HepG2 (cell line): ENCODE measurements around the gene PLPP3.

Source experiments
- CTCF ChIP-seq: sonication (generic); formaldehyde crosslinking; IDR thresholded peaks from 2 replicates; pipeline ENCODE4 v1.5.0; 2020; ENCODE audit warnings: mild to moderate bottlenecking, missing genetic modification reagents, moderate library complexity
- GABPB1 ChIP-seq: IDR thresholded peaks from 2 replicates; pipeline ENCODE4 v1.6.1; 2016; ENCODE audit warnings: mild to moderate bottlenecking, missing genetic modification reagents, moderate library complexity, missing compliant biosample characterization
- KIAA2018 ChIP-seq: sonication (generic); formaldehyde crosslinking; IDR thresholded peaks from 2 replicates; pipeline ENCODE4 v1.5.0; 2020; ENCODE audit warnings: mild to moderate bottlenecking, missing genetic modification reagents, borderline replicate concordance
- NR2C2 ChIP-seq: sonication (generic); formaldehyde crosslinking; IDR thresholded peaks from 2 replicates; pipeline ENCODE4 v1.4.0; 2020; ENCODE audit warnings: missing genetic modification reagents, mild to moderate bottlenecking, moderate library complexity, borderline replicate concordance
- POLR2AphosphoS2 ChIP-seq: IDR thresholded peaks from 2 replicates; pipeline ENCODE4 v1.6.1; 2011; ENCODE audit warnings: low read depth, low read length, improper control_type of control experiment
- RBFOX2 ChIP-seq: fragments of 200-400 bp; formaldehyde crosslinking; IDR thresholded peaks from 2 replicates; pipeline ENCODE4 v1.6.1; 2017; ENCODE audit warnings: low read depth, mild to moderate bottlenecking, low read length
- SALL1 ChIP-seq: sonication (generic); formaldehyde crosslinking; IDR thresholded peaks from 2 replicates; pipeline ENCODE4 v1.8.0; 2022; ENCODE audit warnings: mild to moderate bottlenecking, missing genetic modification reagents
- ZNF232 ChIP-seq: sonication (generic); formaldehyde crosslinking; IDR thresholded peaks from 2 replicates; pipeline ENCODE4 v1.4.0; 2020; ENCODE audit warnings: missing genetic modification reagents, borderline replicate concordance

- TF ChIP-seq RBFOX2: no peak
- TF ChIP-seq GABPB1 (CRISPR knock-in tag): no peak
- TF ChIP-seq KIAA2018 (CRISPR knock-in tag): no peak
- TF ChIP-seq CTCF (CRISPR knock-in tag): no peak
- TF ChIP-seq ZNF232 (CRISPR knock-in tag): no peak
- TF ChIP-seq SALL1 (CRISPR knock-in tag): no peak
- no peak for TF ChIP-seq NR2C2
- no peak for TF ChIP-seq POLR2AphosphoS2
These were observed 96.9 kb downstream of the PLPP3 start for GRCh38 chr1:56482486-56482885.
